Neural progenitor cell (in vitro differentiated cells): ENCODE measurements around the gene EPB41L4B. TPM values are rescaled to one million over a fixed set of nuclear protein-coding genes. Genes with fewer than 3 reads are reported as not detected.
A peak's percentile ranks its signal among the peaks of the same experiment; 100 is the strongest.

Source experiments
- DNase-seq: peaks from one replicate; pipeline ENCODE4 v3.0.0-alpha.2; 2016; ENCODE audit warnings: low spot score
- H2AFZ ChIP-seq: fragments of 200-600 bp; sonication (generic); replicated peaks from 2 replicates; pipeline ENCODE4 v1.6.1; 2016; ENCODE audit warnings: antibody characterized with exemption
- H3F3A ChIP-seq: fragments of 200-600 bp; sonication (generic); 2 replicates; pipeline ENCODE4 v1.6.1; 2016; ENCODE audit warnings: antibody characterized with exemption, low read depth
- H3K27ac ChIP-seq: fragments of 200-600 bp; sonication (generic); 2 replicates; pipeline ENCODE4 v1.5.1; 2016; ENCODE audit warnings: mild to moderate bottlenecking
- H3K27me3 ChIP-seq: fragments of 200-600 bp; sonication (generic); 2 replicates; pipeline ENCODE4 v1.6.1; 2016; ENCODE audit warnings: mild to moderate bottlenecking, moderate library complexity
- H3K36me3 ChIP-seq: fragments of 200-600 bp; sonication (generic); 2 replicates; pipeline ENCODE4 v1.5.1; 2016
- H3K4me1 ChIP-seq: fragments of 200-600 bp; sonication (generic); 2 replicates; pipeline ENCODE4 v1.6.1; 2016; ENCODE audit warnings: mixed run types
- H3K4me2 ChIP-seq: fragments of 200-600 bp; sonication (generic); 2 replicates; pipeline ENCODE4 v1.6.1; 2016
- H3K4me3 ChIP-seq: fragments of 200-600 bp; sonication (generic); 2 replicates; pipeline ENCODE4 v1.5.1; 2016
- H3K79me2 ChIP-seq: fragments of 200-600 bp; sonication (generic); 2 replicates; pipeline ENCODE4 v1.6.1; 2016; ENCODE audit warnings: low read depth
- H3K9ac ChIP-seq: fragments of 200-600 bp; sonication (generic); 2 replicates; pipeline ENCODE4 v1.6.1; 2016
- H3K9me3 ChIP-seq: fragments of 200-600 bp; sonication (generic); 2 replicates; pipeline ENCODE4 v1.5.1; 2016; ENCODE audit warnings: low read depth
- H4K20me1 ChIP-seq: fragments of 200-600 bp; sonication (generic); 2 replicates; pipeline ENCODE4 v1.6.1; 2016; ENCODE audit warnings: low read depth
- H3K27ac Mint-ChIP-seq: 3 replicates; pipeline ENCODE4 v1.8.0; 2021; ENCODE audit warnings: mixed read lengths
- H3K27me3 Mint-ChIP-seq: 2 replicates; pipeline ENCODE4 v1.8.0; 2022; ENCODE audit warnings: low read depth, mild to moderate bottlenecking, inconsistent platforms, moderate library complexity, mixed read lengths; ENCODE audit not compliant: insufficient read depth
- H3K36me3 Mint-ChIP-seq: 3 replicates; pipeline ENCODE4 v1.8.0; 2021; ENCODE audit warnings: mixed read lengths
- H3K4me1 Mint-ChIP-seq: 3 replicates; pipeline ENCODE4 v1.8.0; 2021; ENCODE audit warnings: mixed read lengths
- H3K4me3 Mint-ChIP-seq: 3 replicates; pipeline ENCODE4 v1.8.0; 2021; ENCODE audit warnings: mild to moderate bottlenecking, moderate library complexity, mixed read lengths
- H3K9me3 Mint-ChIP-seq: 3 replicates; pipeline ENCODE4 v1.8.0; 2020; ENCODE audit warnings: mixed read lengths
- EZH2 ChIP-seq: fragments of 200-600 bp; sonication (generic); IDR thresholded peaks from 2 replicates; pipeline ENCODE4 v1.6.1; 2017; ENCODE audit warnings: antibody characterized with exemption, mild to moderate bottlenecking, moderate library complexity
- EZH2phosphoT487 ChIP-seq: fragments of 200-600 bp; sonication (generic); IDR thresholded peaks from 2 replicates; pipeline ENCODE4 v1.6.1; 2017; ENCODE audit warnings: antibody characterized with exemption
- total RNA-seq: library from RNA; depleted of rRNA; stranded (reverse); fragments of >200 nt; gene quantifications from 2 replicates; pipeline ENCODE4 v1.2.3, GENCODE V29; 2015; ENCODE audit warnings: low replicate concordance
- TF ChIP-seq, protein P1 (sequence below): fragments of 200-600 bp; sonication (generic); IDR thresholded peaks from 2 replicates; pipeline ENCODE4 v1.5.1; 2017; ENCODE audit warnings: antibody characterized with exemption, mild to moderate bottlenecking

Gene EPB41L4B
- total RNA-seq, 1 donor from 2014 or later: 6.2 TPM

DNA sequence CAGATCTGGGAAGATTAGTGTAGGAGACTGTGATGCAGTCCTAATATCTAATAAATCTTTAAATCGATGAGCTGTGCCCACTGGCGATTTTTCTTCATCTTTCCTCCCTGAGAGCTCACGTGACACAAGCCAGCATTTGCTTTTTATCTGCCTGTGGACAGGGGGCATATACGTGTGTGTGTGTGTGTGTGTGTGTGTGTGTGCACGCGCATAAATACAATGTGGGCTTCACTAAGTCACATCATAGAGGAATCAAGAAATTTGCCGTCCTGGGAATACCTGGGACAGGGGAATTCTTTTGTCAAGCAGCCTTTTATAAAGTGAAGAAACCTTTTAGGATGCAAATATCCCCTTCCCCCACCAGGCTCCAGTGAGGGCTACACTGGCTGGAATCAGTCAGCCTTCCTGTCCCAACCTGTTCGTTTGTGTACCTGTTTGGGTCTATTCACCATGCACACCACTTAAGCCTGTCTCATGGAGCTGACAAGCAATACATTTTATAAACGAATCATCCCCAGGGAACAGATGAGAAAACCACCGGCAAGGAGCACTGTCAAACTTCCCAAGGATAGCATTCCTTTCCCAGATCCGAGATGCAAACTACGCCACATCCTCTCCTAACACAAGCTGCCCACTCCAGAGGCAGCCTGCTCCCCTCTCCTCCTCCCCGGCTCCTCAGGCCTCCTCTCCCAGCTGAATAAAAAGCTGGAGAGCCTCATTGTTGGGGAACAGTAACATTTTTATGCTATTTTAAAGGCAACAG lies 2.7 kb downstream of the EPB41L4B start:
- Histone ChIP-seq H3K4me1 (peaks cover 30% of the 10 kb centered on the region), H3K36me3 (no peaks in the 10 kb centered on the region), H3K9ac (no peak overlapping the region), H3F3A (peaks cover 13% of the 10 kb centered on the region), H4K20me1 (peaks cover 33% of the 10 kb centered on the region), H3K27ac (no peak overlapping the region), H2AFZ (no peak overlapping the region), H3K79me2 (peaks cover 10% of the 10 kb centered on the region), H3K27me3 (peaks cover 35% of the 10 kb centered on the region), H3K4me3 (peak overlapping the region; percentile 66), H3K9me3 (no peaks in the 10 kb centered on the region), H3K4me2 (peak overlapping the region; percentile 98)
- no peak overlapping the region for H3K27ac Mint-ChIP-seq
- peak; percentile 50 for DNase-seq
- peak overlapping the region; percentile 80 for H3K4me3 Mint-ChIP-seq
- no peaks in the 10 kb centered on the region for H3K9me3 Mint-ChIP-seq
- TF ChIP-seq, protein P1, sequence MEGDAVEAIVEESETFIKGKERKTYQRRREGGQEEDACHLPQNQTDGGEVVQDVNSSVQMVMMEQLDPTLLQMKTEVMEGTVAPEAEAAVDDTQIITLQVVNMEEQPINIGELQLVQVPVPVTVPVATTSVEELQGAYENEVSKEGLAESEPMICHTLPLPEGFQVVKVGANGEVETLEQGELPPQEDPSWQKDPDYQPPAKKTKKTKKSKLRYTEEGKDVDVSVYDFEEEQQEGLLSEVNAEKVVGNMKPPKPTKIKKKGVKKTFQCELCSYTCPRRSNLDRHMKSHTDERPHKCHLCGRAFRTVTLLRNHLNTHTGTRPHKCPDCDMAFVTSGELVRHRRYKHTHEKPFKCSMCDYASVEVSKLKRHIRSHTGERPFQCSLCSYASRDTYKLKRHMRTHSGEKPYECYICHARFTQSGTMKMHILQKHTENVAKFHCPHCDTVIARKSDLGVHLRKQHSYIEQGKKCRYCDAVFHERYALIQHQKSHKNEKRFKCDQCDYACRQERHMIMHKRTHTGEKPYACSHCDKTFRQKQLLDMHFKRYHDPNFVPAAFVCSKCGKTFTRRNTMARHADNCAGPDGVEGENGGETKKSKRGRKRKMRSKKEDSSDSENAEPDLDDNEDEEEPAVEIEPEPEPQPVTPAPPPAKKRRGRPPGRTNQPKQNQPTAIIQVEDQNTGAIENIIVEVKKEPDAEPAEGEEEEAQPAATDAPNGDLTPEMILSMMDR: no peak
- TF ChIP-seq EZH2phosphoT487: no peak
- TF ChIP-seq EZH2: no peak
- H3K36me3 Mint-ChIP-seq: no peaks in the 10 kb centered on the region
- peaks cover 29% of the 10 kb centered on the region for H3K4me1 Mint-ChIP-seq
- H3K27me3 Mint-ChIP-seq: peaks cover 42% of the 10 kb centered on the region

DNA sequence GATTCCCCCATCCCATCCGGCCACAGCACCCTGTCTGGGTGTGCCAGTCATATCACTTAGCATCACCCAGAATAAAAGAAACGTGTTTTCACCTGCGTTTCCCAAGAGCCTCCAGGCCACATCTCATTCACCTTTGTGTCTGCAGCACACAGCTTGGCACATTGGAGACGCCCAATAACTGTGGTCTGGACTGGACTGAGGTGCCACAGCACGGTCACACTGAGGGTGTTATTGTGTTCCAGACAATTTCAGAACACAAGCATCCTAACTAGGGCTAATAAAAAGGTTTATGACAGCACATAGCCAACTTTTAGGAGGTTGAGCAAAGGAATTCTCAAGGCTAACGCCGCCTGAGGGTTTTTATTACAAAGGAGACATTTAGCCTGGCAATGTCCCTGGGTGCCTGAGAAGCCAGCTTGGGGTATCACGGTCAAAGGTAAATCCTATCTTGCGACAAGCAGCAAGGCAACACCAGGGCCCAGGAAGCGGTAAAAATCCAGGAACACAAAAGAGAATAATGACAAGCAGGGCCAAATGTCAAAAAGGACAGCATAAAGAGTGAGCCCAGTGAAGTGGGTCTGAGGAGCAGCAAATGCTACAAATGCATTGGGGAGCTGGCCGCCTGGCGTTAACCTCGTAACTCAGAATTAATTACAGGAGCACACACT lies 3.4 kb downstream of the EPB41L4B start:
- Mint-ChIP-seq H3K4me1 (peaks cover 32% of the 10 kb centered on the region), H3K4me3 (peak overlapping the region; percentile 15), H3K27ac (no peak overlapping the region), H3K9me3 (no peaks in the 10 kb centered on the region), H3K27me3 (peaks cover 41% of the 10 kb centered on the region), H3K36me3 (no peaks in the 10 kb centered on the region)
- Histone ChIP-seq H3K79me2 (peaks cover 10% of the 10 kb centered on the region), H3K27me3 (peaks cover 35% of the 10 kb centered on the region), H3K27ac (no peak overlapping the region), H3K9ac (no peak overlapping the region), H3K36me3 (no peaks in the 10 kb centered on the region), H3K4me1 (peaks cover 32% of the 10 kb centered on the region), H3K4me3 (no peak overlapping the region), H2AFZ (no peak overlapping the region), H3F3A (peaks cover 13% of the 10 kb centered on the region), H4K20me1 (peaks cover 33% of the 10 kb centered on the region), H3K4me2 (peak overlapping the region; percentile 98), H3K9me3 (no peaks in the 10 kb centered on the region)
- TF ChIP-seq, protein P1: no peak
- TF ChIP-seq EZH2phosphoT487: no peak
- no peak for TF ChIP-seq EZH2
- peak; percentile 23 for DNase-seq

DNA sequence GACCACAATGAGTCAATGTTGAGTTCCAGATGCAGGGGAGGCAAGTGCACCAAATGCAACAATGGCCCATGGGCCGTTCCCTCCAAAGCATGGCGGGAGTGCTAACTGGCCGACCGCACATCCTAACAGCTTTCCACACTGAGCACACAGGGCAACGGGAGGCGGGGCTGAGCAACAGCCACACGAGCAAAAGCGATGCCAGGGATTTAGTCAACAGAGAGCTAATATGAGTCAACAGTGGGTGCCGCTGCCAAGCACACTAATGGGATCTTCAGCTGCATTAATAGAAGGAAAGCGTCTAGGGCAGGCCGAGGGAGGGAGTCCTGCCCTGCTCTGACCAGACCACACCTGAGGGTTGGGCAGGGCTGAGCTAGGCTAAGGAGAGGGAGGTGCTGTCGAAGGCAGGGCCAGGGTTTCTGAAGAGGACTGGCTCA lies 4.6 kb downstream of the EPB41L4B start:
- Mint-ChIP-seq H3K27me3 (peaks cover 30% of the 10 kb centered on the region), H3K4me3 (no peak overlapping the region), H3K36me3 (no peaks in the 10 kb centered on the region), H3K27ac (no peak overlapping the region), H3K9me3 (no peaks in the 10 kb centered on the region), H3K4me1 (peaks cover 34% of the 10 kb centered on the region)
- Histone ChIP-seq H3K9me3 (no peaks in the 10 kb centered on the region), H2AFZ (no peak overlapping the region), H3K4me3 (no peak overlapping the region), H3K27me3 (peaks cover 29% of the 10 kb centered on the region), H3F3A (peaks cover 13% of the 10 kb centered on the region), H3K4me1 (peaks cover 32% of the 10 kb centered on the region), H4K20me1 (peaks cover 39% of the 10 kb centered on the region), H3K4me2 (no peak overlapping the region), H3K36me3 (no peaks in the 10 kb centered on the region), H3K9ac (no peak overlapping the region), H3K27ac (no peak overlapping the region), H3K79me2 (peaks cover 10% of the 10 kb centered on the region)
- TF ChIP-seq EZH2phosphoT487 (no peak), EZH2 (no peak)
- TF ChIP-seq, protein P1: no peak
- peak; percentile 14 for DNase-seq
